Astrocyte (in vitro differentiated cells and primary cell): ENCODE data around the gene C3orf20. TPM values are rescaled to one million over a fixed set of nuclear protein-coding genes. Genes with fewer than 3 reads are reported as not detected.

Source experiments
- DNase-seq: peaks from one replicate; pipeline ENCODE4 v3.0.0-alpha.2; 2010; ENCODE audit warnings: low read depth
- FAIRE-seq: peaks from 2 replicates; lab custom pipeline; 2011; peaks lifted over from hg19 to GRCh38; lab: Jason Lieb, UNC
- H2AFZ ChIP-seq: 2 replicates; pipeline ENCODE4 v1.6.0; 2012; ENCODE audit warnings: low read depth, low read length, inconsistent platforms
- H3K27ac ChIP-seq: 2 replicates; pipeline ENCODE4 v1.5.1; 2011; ENCODE audit warnings: low read depth, low read length, inconsistent platforms
- H3K27me3 ChIP-seq: 2 replicates; pipeline ENCODE4 v1.6.0; 2011; ENCODE audit warnings: low read length, inconsistent platforms; ENCODE audit not compliant: insufficient read depth
- H3K36me3 ChIP-seq: 2 replicates; pipeline ENCODE4 v1.5.1; 2011; ENCODE audit warnings: low read length, inconsistent platforms; ENCODE audit not compliant: insufficient read depth
- H3K4me1 ChIP-seq: 2 replicates; pipeline ENCODE4 v1.5.1; 2011; ENCODE audit warnings: low read length, inconsistent platforms; ENCODE audit not compliant: insufficient read depth
- H3K4me2 ChIP-seq: 2 replicates; pipeline ENCODE4 v1.6.0; 2012; ENCODE audit warnings: low read length, inconsistent platforms
- H3K4me3 ChIP-seq: 2 replicates; pipeline ENCODE4 v1.5.1; 2011; ENCODE audit warnings: low read depth, mild to moderate bottlenecking, low read length, inconsistent platforms; ENCODE audit not compliant: insufficient read depth
- H3K79me2 ChIP-seq: 2 replicates; pipeline ENCODE4 v1.6.0; 2012; ENCODE audit warnings: mild to moderate bottlenecking, low read length, inconsistent platforms; ENCODE audit not compliant: insufficient read depth
- H3K9ac ChIP-seq: 2 replicates; pipeline ENCODE4 v1.6.0; 2012; ENCODE audit warnings: mild to moderate bottlenecking, low read length, inconsistent platforms
- H3K9me3 ChIP-seq: 2 replicates; pipeline ENCODE4 v1.5.1; 2012; ENCODE audit warnings: low read depth, mild to moderate bottlenecking, low read length, inconsistent platforms; ENCODE audit not compliant: insufficient read depth
- H4K20me1 ChIP-seq: 2 replicates; pipeline ENCODE4 v1.6.0; 2012; ENCODE audit warnings: low read length, inconsistent platforms; ENCODE audit not compliant: insufficient read depth
- H3K27ac Mint-ChIP-seq: one replicate; pipeline ENCODE4 v1.8.0; 2021; ENCODE audit warnings: mild to moderate bottlenecking, mixed read lengths; ENCODE audit not compliant: unreplicated experiment
- H3K27me3 Mint-ChIP-seq: one replicate; pipeline ENCODE4 v1.8.0; 2021; ENCODE audit warnings: low read depth, mixed read lengths; ENCODE audit not compliant: unreplicated experiment
- H3K36me3 Mint-ChIP-seq: one replicate; pipeline ENCODE4 v1.8.0; 2021; ENCODE audit warnings: low read depth, mixed read lengths; ENCODE audit not compliant: unreplicated experiment
- H3K4me1 Mint-ChIP-seq: one replicate; pipeline ENCODE4 v1.8.0; 2021; ENCODE audit warnings: low read depth, mixed read lengths; ENCODE audit not compliant: unreplicated experiment
- H3K4me3 Mint-ChIP-seq: one replicate; pipeline ENCODE4 v1.8.0; 2021; ENCODE audit warnings: mild to moderate bottlenecking, moderate library complexity, mixed read lengths; ENCODE audit not compliant: unreplicated experiment
- H3K9me3 Mint-ChIP-seq: one replicate; pipeline ENCODE4 v1.8.0; 2021; ENCODE audit warnings: mild to moderate bottlenecking, mixed read lengths; ENCODE audit not compliant: unreplicated experiment
- EZH2 ChIP-seq: IDR thresholded peaks from 2 replicates; pipeline ENCODE4 v1.6.1; 2012; ENCODE audit warnings: mild to moderate bottlenecking, low read length, inconsistent platforms; ENCODE audit not compliant: insufficient read depth
- total RNA-seq: library from RNA; stranded (reverse); gene quantifications from 2 replicates; pipeline ENCODE4 v1.2.1, GENCODE V29; 2021
- TF ChIP-seq, protein P1 (sequence below): IDR thresholded peaks from 2 replicates; pipeline ENCODE4 v1.5.1; 2011; ENCODE audit warnings: low read depth, mild to moderate bottlenecking, inconsistent platforms, low read length, moderate library complexity; ENCODE audit not compliant: insufficient read depth

The C3orf20 gene
- total RNA-seq, 1 donor from 2014 or later: 0.16 TPM

DNA sequence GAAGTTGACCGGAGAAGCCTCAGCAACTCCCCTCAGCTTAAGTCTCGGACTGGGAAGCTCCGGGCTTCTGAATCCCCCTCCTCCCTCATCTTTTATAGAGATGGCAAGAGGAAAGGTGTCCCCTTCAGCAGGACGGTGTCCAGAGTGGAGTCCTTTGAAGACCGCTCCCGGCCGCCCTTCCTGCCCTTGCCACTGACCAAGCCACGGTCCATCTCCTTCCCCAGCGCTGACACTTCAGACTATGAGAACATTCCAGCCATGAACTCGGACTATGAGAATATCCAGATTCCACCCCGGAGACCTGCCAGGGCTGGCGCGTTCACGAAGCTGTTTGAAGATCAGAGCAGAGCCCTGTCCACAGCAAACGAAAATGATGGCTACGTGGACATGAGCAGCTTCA, 146.2 kb downstream of the C3orf20 start:
- peaks cover 6% of the 10 kb centered on the region for H3K9me3 Mint-ChIP-seq
- H3K4me3 ChIP-seq: no peak overlapping the region
- no peak for DNase-seq
- peaks cover 74% of the 10 kb centered on the region for H3K27me3 Mint-ChIP-seq
- H3K4me3 Mint-ChIP-seq: no peak overlapping the region
- peaks cover 33% of the 10 kb centered on the region for H3K27me3 ChIP-seq
- no peaks in the 10 kb centered on the region for H3K4me1 ChIP-seq
- H4K20me1 ChIP-seq: no peaks in the 10 kb centered on the region
- H3K4me2 ChIP-seq: no peak overlapping the region
- H3K4me1 Mint-ChIP-seq: no peaks in the 10 kb centered on the region
- no peaks in the 10 kb centered on the region for H3K9me3 ChIP-seq
- peaks cover 13% of the 10 kb centered on the region for H3K36me3 Mint-ChIP-seq
- H3K27ac ChIP-seq: no peak overlapping the region
- TF ChIP-seq, protein P1, sequence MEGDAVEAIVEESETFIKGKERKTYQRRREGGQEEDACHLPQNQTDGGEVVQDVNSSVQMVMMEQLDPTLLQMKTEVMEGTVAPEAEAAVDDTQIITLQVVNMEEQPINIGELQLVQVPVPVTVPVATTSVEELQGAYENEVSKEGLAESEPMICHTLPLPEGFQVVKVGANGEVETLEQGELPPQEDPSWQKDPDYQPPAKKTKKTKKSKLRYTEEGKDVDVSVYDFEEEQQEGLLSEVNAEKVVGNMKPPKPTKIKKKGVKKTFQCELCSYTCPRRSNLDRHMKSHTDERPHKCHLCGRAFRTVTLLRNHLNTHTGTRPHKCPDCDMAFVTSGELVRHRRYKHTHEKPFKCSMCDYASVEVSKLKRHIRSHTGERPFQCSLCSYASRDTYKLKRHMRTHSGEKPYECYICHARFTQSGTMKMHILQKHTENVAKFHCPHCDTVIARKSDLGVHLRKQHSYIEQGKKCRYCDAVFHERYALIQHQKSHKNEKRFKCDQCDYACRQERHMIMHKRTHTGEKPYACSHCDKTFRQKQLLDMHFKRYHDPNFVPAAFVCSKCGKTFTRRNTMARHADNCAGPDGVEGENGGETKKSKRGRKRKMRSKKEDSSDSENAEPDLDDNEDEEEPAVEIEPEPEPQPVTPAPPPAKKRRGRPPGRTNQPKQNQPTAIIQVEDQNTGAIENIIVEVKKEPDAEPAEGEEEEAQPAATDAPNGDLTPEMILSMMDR: no peak
- no peak for TF ChIP-seq EZH2
- H3K9ac ChIP-seq: no peak overlapping the region
- no peak for FAIRE-seq
- H2AFZ ChIP-seq: no peak overlapping the region
- no peak overlapping the region for H3K27ac Mint-ChIP-seq
- no peaks in the 10 kb centered on the region for H3K79me2 ChIP-seq
- H3K36me3 ChIP-seq: no peaks in the 10 kb centered on the region

- no peaks in the 10 kb centered on the region for H3K9me3 ChIP-seq
- no peak overlapping the region for H3K27ac ChIP-seq
- no peak overlapping the region for H3K27ac Mint-ChIP-seq
- H2AFZ ChIP-seq: no peak overlapping the region
- H3K9ac ChIP-seq: no peak overlapping the region
- TF ChIP-seq, protein P1: no peak
- H3K4me3 ChIP-seq: no peak overlapping the region
- peaks cover 13% of the 10 kb centered on the region for H3K36me3 Mint-ChIP-seq
- H3K4me3 Mint-ChIP-seq: no peak overlapping the region
- H3K4me2 ChIP-seq: no peak overlapping the region
- DNase-seq (no peak), FAIRE-seq (no peak)
- no peaks in the 10 kb centered on the region for H3K4me1 Mint-ChIP-seq
- H3K27me3 ChIP-seq: peaks cover 33% of the 10 kb centered on the region
- no peaks in the 10 kb centered on the region for H3K4me1 ChIP-seq
- H3K27me3 Mint-ChIP-seq: peaks cover 75% of the 10 kb centered on the region
- H3K79me2 ChIP-seq: no peaks in the 10 kb centered on the region
- no peaks in the 10 kb centered on the region for H3K36me3 ChIP-seq
- peaks cover 6% of the 10 kb centered on the region for H3K9me3 Mint-ChIP-seq
- no peaks in the 10 kb centered on the region for H4K20me1 ChIP-seq
Measured at GRCh38 chr3:14822134-14822533, 147.2 kb downstream of the C3orf20 start.

Other genes with a start within 250 kb of the C3orf20 start
- gene GRIP2, start 134.8 kb upstream of the C3orf20 start, total RNA-seq: 3.1 and 3.3 TPM in 2 replicates
- gene CCDC174, start 23.4 kb upstream of the C3orf20 start, total RNA-seq: 17.4 and 19.9 TPM in 2 replicates
- 2.0 and 2.6 TPM in 2 replicates for gene FGD5, start 143.8 kb downstream of the C3orf20 start, total RNA-seq